Body of pancreas (tissue), 4 donors: Measurements from ENCODE around the gene STIL.

Experiments
- CTCF ChIP-seq, 7 experiments: fragments of 450-650 bp in 4 of 7; fragments of 200-600 bp in 3 of 7; sonication (generic) in 3 of 7; IDR thresholded peaks; one replicate each; pipeline ENCODE4 v1.5.1; 2016 to 2019; ENCODE audit warnings: antibody characterized with exemption in 7 of 7
- POLR2A ChIP-seq, 3 donors: fragments of 450-650 bp; IDR thresholded peaks; one replicate each; pipeline ENCODE4 v1.6.1; 2016; ENCODE audit warnings: antibody characterized with exemption in 3 of 3, mild to moderate bottlenecking in 2 of 3

GRCh38 chr1:47222476-47222875 lies 91.5 kb downstream of the STIL start:
- TF ChIP-seq CTCF (IDR thresholded peaks at IDR 0.05) (no peak), POLR2A (IDR thresholded peaks at IDR 0.05) (no peak)
